AG04449 (cell line): ENCODE data around the gene KAZN.

Experiments used
- CTCF ChIA-PET: fragments of 350-600 bp; formaldehyde crosslinking; extraction: SDS; loops from one replicate; lab custom pipeline; 2021; ENCODE audit warnings: antibody characterized with exemption; lab: Yijun Ruan, JAX
- POLR2A ChIA-PET: fragments of 400-600, 350-600 bp; formaldehyde crosslinking; extraction: SDS; loops from one replicate; lab custom pipeline; 2020; ENCODE audit warnings: antibody characterized with exemption, inconsistent platforms; lab: Yijun Ruan, JAX
- DNase-seq: peaks from one replicate; pipeline ENCODE4 v3.0.0-alpha.2; 2010; ENCODE audit warnings: low read depth, low spot score
- H3K4me3 ChIP-seq: 2 replicates; pipeline ENCODE4 v1.5.1; 2011; ENCODE audit warnings: low read depth, mild to moderate bottlenecking, control low read depth, low read length
- TF ChIP-seq, protein P1 (sequence below): IDR thresholded peaks from one replicate; pipeline ENCODE4 v1.5.1; 2011; ENCODE audit warnings: mild to moderate bottlenecking, moderate library complexity, low read length, control low read depth, inconsistent platforms; ENCODE audit not compliant: insufficient read depth; ENCODE audit errors: missing control alignments

The KAZN gene

DNA sequence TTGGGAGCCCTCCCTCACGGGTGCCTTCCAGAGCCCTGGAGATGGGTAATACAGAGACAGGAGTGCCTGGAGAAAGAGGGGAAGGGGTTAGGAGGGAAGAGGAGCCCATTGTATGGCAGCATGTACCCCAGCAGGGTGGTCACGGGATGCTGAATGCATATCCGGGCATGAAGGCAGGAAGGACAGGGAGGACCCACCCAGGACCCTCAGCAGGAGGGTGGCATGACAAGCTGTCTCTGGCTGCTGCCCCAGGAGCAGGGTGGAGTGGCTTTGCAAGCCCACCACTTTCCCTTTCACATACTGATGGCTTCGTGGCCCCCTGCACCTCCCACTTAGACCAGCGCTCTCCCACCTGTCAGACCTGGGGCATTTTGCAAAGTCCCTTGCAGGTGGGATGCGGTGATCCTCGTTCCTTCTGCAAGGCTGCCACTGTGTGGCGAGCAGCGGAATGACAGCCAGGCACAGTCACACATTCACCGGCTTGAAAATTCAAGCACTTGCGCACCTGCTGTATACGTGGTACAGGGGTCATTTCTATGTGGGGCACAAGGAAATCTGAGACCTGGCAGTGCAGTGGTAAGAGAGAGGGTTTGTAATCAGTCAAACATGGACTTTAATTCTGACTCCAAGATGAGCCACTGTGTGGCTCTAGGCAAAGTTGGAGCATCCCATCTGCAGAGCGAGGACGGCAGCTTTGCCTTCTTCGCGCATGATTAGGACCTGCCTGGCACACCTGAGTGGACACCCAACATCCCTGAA is 501.8 kb downstream of the KAZN start:
- DNase-seq, result no peak

DNA sequence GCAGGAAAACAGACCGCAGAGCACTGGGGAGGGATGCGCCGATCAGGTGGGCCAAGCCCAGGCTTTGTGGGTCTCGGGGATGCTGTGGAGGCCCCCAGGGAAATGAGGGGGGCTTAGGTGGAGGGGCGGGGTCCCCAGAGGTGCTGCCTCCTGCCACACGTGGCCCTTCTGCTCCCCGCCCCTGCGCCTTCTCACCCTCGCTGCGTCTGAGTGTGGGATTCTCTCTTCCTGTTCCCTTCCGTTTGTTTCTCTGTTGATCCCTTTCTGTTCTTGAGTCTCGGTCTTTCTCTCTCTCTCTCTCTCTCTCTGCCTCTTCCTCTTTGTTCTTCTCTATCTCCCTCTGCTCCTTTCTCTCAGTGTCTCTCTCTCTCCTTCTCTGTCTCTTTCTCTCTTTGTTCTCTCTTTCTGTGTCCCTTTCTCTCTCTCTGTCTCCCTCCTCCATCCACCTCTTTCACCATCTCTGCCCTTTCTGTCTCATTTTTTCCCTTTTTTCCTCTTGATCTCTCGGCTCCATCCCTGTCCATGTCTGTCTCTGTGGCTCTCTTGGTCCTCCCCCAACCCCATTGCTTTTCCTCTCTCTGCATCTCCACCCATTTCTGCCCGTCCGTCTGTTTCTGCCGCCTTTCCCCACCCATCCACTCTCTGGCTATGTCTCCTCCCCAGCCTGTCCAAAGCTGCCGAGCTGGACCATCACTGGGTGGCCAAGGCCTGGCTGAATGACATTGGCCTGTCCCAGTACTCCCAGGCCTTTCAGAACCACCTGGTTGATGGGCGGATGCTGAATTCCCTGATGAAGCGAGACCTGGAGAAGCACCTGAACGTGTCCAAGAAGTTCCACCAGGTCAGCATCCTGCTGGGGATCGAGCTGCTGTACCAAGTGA is 502.6 kb downstream of the KAZN start:
- H3K4me3 ChIP-seq, result no peak overlapping the region
- no peak for DNase-seq
- TF ChIP-seq, protein P1, sequence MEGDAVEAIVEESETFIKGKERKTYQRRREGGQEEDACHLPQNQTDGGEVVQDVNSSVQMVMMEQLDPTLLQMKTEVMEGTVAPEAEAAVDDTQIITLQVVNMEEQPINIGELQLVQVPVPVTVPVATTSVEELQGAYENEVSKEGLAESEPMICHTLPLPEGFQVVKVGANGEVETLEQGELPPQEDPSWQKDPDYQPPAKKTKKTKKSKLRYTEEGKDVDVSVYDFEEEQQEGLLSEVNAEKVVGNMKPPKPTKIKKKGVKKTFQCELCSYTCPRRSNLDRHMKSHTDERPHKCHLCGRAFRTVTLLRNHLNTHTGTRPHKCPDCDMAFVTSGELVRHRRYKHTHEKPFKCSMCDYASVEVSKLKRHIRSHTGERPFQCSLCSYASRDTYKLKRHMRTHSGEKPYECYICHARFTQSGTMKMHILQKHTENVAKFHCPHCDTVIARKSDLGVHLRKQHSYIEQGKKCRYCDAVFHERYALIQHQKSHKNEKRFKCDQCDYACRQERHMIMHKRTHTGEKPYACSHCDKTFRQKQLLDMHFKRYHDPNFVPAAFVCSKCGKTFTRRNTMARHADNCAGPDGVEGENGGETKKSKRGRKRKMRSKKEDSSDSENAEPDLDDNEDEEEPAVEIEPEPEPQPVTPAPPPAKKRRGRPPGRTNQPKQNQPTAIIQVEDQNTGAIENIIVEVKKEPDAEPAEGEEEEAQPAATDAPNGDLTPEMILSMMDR, result no peak
- ChIA-PET CTCF (interaction anchor here (1.1 to 3.7 kb wide), 5 partner anchors 11 to 23 kb away, joined by 3 to 16 read pairs (median 3); no protein-coding TSS in a partner anchor), POLR2A (no interaction called here)

More for the DNA sequence above, 501.8 kb downstream of the KAZN start:
- POLR2A ChIA-PET, result no interaction called here
- TF ChIP-seq, protein P1, result peak; percentile 92
- CTCF ChIA-PET, result interaction anchor here (1.0 to 3.7 kb wide), 7 partner anchors 10 to 320 kb away, joined by 3 to 16 read pairs (median 6); no protein-coding TSS in a partner anchor
- H3K4me3 ChIP-seq, result no peak overlapping the region

DNA sequence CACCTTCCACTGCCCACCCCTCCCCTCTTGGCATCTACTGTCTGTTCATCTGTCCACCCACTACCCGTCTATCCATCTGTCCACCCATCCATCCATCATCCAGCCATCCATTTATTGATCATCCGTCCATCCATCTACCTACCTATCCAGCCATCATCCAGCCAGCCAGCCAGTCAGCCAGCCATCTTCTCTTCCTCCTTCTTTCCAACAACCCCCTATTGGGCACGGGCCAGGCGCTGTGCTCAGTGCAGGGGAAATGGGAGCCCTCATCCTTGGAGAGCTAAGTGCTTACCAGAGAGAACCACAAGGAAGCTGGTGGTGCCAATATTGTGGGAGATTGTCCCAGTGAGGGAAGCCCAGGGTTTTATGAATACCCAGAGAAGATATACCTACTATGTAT is 503.3 kb downstream of the KAZN start:
- no peak overlapping the region for H3K4me3 ChIP-seq
- POLR2A ChIA-PET, result no interaction called here
- CTCF ChIA-PET, result interaction anchor here (1.1 to 2.2 kb wide), 4 partner anchors 10 to 23 kb away, joined by 3 to 6 read pairs (median 3); no protein-coding TSS in a partner anchor
- TF ChIP-seq, protein P1, result no peak
- no peak for DNase-seq

DNA sequence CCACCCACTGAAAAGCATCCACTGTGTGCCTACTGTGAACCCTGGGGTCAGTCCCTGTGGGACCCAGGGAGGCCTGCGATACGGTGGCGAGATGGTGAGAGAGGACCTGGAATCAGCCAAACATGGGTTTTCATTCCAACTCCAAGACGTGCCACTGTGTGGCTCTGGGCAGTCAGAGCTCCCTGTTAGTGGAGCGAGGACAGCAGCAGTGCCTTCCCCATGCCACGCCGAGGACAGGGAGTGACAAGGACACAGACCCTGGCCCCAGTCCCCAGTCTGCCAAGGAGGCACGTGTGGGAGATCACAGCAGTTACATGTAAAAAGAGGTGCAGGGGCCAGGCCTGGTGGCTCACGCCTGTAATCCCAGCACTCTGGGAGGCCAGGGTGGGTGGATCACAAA is 504.2 kb downstream of the KAZN start:
- no peak overlapping the region for H3K4me3 ChIP-seq
- TF ChIP-seq, protein P1, result no peak
- ChIA-PET CTCF (interaction anchor here (1.1 to 2.2 kb wide), 3 partner anchors 9 to 15 kb away, joined by 3 to 6 read pairs (median 3); no protein-coding TSS in a partner anchor), POLR2A (no interaction called here)
- no peak for DNase-seq

DNA sequence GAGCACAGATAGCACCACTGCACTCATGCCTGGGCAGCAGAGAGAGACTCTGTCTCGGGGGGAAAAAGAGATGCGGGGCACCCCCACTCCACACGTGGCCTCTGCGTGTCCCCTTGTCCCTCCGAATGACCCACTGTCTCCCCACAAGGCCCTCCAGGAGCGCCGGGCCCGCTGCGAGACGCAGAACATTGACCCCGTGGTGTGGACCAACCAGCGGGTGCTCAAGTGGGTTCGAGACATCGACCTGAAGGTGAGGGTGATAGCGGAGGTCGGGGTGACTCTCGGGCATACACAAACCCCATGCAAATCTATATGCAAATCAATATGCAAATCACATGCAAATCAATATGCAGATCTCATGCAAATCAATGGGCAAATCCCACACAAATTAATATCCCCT is 504.7 kb downstream of the KAZN start:
- ChIA-PET CTCF (interaction anchor here (2.2 kb wide), 1 partner anchor 9 kb away, joined by 6 read pairs; no protein-coding TSS in a partner anchor), POLR2A (no interaction called here)
- DNase-seq, result no peak
- H3K4me3 ChIP-seq, result no peak overlapping the region
- TF ChIP-seq, protein P1, result no peak
